DMS 273 (cell line): ENCODE results near the gene RUNX2.

Experiments
- DNase-seq: peaks from one replicate; lab custom pipeline; 2025; ENCODE audit not compliant: unreplicated experiment; lab: John Stamatoyannopoulos, UW

RUNX2 gene

GRCh38 chr6:45689926-45690615 lies 361.9 kb downstream of the RUNX2 start:
- no peak for DNase-seq

- no peak for DNase-seq
Observed at GRCh38 chr6:45690846-45691245, 362.7 kb downstream of the RUNX2 start.

GRCh38 chr6:45691426-45691825 lies 363.3 kb downstream of the RUNX2 start:
- DNase-seq: no peak

GRCh38 chr6:45692021-45692420 lies 363.9 kb downstream of the RUNX2 start:
- DNase-seq: no peak

GRCh38 chr6:45696738-45697137 lies 368.6 kb downstream of the RUNX2 start:
- DNase-seq: no peak

GRCh38 chr6:45697605-45698004 lies 369.5 kb downstream of the RUNX2 start:
- no peak for DNase-seq

- no peak for DNase-seq
Observed at GRCh38 chr6:45698046-45698445, 369.9 kb downstream of the RUNX2 start.

- DNase-seq: peak; percentile 17
Observed at GRCh38 chr6:45699663-45700062, 371.5 kb downstream of the RUNX2 start.

GRCh38 chr6:45702849-45703739 lies 375.0 kb downstream of the RUNX2 start:
- no peak for DNase-seq

- no peak for DNase-seq
Observed at GRCh38 chr6:45704056-45704800, 376.1 kb downstream of the RUNX2 start.

GRCh38 chr6:45705137-45705855 lies 377.2 kb downstream of the RUNX2 start:
- no peak for DNase-seq

- no peak for DNase-seq
Observed at GRCh38 chr6:45706319-45706718, 378.2 kb downstream of the RUNX2 start.

- DNase-seq: no peak
Observed at GRCh38 chr6:45707176-45707575, 379.0 kb downstream of the RUNX2 start.

GRCh38 chr6:45709781-45710220 lies 381.7 kb downstream of the RUNX2 start:
- DNase-seq: no peak

- DNase-seq: no peak
Observed at GRCh38 chr6:45710304-45710821, 382.2 kb downstream of the RUNX2 start.

GRCh38 chr6:45712076-45712475 lies 383.9 kb downstream of the RUNX2 start:
- no peak for DNase-seq

GRCh38 chr6:45712786-45713185 lies 384.7 kb downstream of the RUNX2 start:
- DNase-seq: no peak
